Fibroblast of lung (primary cell): ENCODE results near the gene NDUFS2. TPM values are rescaled to one million over a fixed set of nuclear protein-coding genes. Genes with fewer than 3 reads are reported as not detected.

ENCODE experiments used
- DNase-seq, 2 donors: peaks; one replicate each; pipeline versions ENCODE4 v3.0.0 to v3.0.0-alpha.2; 2010; ENCODE audit warnings: low read depth in 2 of 2
- H2AFZ ChIP-seq: 2 replicates; pipeline ENCODE4 v1.5.1; 2012; ENCODE audit warnings: low read length, control low read depth, inconsistent platforms
- H3K27ac ChIP-seq: 2 replicates; pipeline ENCODE4 v1.5.1; 2011; ENCODE audit warnings: low read length, control low read depth; ENCODE audit not compliant: insufficient read depth
- H3K27me3 ChIP-seq: 2 replicates; pipeline ENCODE4 v1.5.1; 2011; ENCODE audit warnings: mild to moderate bottlenecking, low read length; ENCODE audit not compliant: control insufficient read depth, insufficient read depth
- H3K36me3 ChIP-seq: 2 replicates; pipeline ENCODE4 v1.5.1; 2011; ENCODE audit warnings: low read length; ENCODE audit not compliant: control insufficient read depth, insufficient read depth
- H3K4me1 ChIP-seq: 2 replicates; pipeline ENCODE4 v1.5.1; 2011; ENCODE audit warnings: low read length; ENCODE audit not compliant: control insufficient read depth, insufficient read depth; ENCODE audit errors: extremely low read depth
- H3K4me2 ChIP-seq: 2 replicates; pipeline ENCODE4 v1.5.1; 2011; ENCODE audit warnings: low read length, control low read depth; ENCODE audit not compliant: insufficient read depth; ENCODE audit errors: extremely low read depth
- H3K4me3 ChIP-seq, 4 experiments: fragments of 200-600 bp in 1 of 4; sonication (generic) in 1 of 4; replicated peaks in 1 of 4; 2 replicates each; pipeline ENCODE4 v1.5.1; 2011 to 2016; ENCODE audit warnings: low read length in 4 of 4, low read depth in 3 of 4, mild to moderate bottlenecking in 3 of 4, control low read depth in 2 of 4, inconsistent platforms in 1 of 4, mixed read lengths in 1 of 4; ENCODE audit not compliant: insufficient read depth in 1 of 4; ENCODE audit errors: control extremely low read depth in 1 of 4
- H3K79me2 ChIP-seq: 2 replicates; pipeline ENCODE4 v1.5.1; 2012; ENCODE audit warnings: mild to moderate bottlenecking, low read length, inconsistent platforms; ENCODE audit not compliant: control insufficient read depth, insufficient read depth
- H3K9ac ChIP-seq: 2 replicates; pipeline ENCODE4 v1.5.1; 2011; ENCODE audit warnings: mild to moderate bottlenecking, low read length, control low read depth; ENCODE audit not compliant: insufficient read depth
- H3K9me3 ChIP-seq: 2 replicates; pipeline ENCODE4 v1.5.1; 2012; ENCODE audit warnings: low read depth, low read length; ENCODE audit not compliant: control insufficient read depth, insufficient read depth
- H4K20me1 ChIP-seq: 2 replicates; pipeline ENCODE4 v1.5.1; 2011; ENCODE audit warnings: low read length; ENCODE audit not compliant: control insufficient read depth, insufficient read depth; ENCODE audit errors: extremely low read depth
- CTCF ChIP-seq, 2 donors: IDR thresholded peaks in 1 of 2; conservative IDR thresholded peaks in 1 of 2; 1 replicate in 1 of 2; 2 replicates in 1 of 2; pipeline ENCODE4 v1.5.1; 2011 to 2012; ENCODE audit warnings: low read length in 2 of 2, control low read depth in 1 of 2, inconsistent platforms in 1 of 2, low read depth in 1 of 2, mild to moderate bottlenecking in 1 of 2
- EZH2 ChIP-seq: IDR thresholded peaks from 2 replicates; pipeline ENCODE4 v1.5.1; 2012; ENCODE audit warnings: low read length, control low read depth, mild to moderate bottlenecking; ENCODE audit errors: missing control alignments
- polyA plus RNA-seq, 2 donors: library from polyadenylated mRNA; depleted of rRNA in 1 of 2; stranded (reverse) in 1 of 2; unstranded in 1 of 2; fragments of >200 nt; gene quantifications; 2 replicates each; pipeline ENCODE4 v1.2.1, GENCODE V29; 2011 to 2012; ENCODE audit warnings: missing spikeins in 1 of 2
- total RNA-seq: library from RNA; depleted of rRNA; stranded (reverse); fragments of >200 nt; gene quantifications from 2 replicates; pipeline ENCODE4 v1.2.1, GENCODE V29; 2014

Gene NDUFS2
- total and polyA plus RNA-seq, 2 donors (not counting 1 experiment from before 2014, with no cell fraction given): 135 to 194 TPM

GRCh38 chr1:161191971-161192370 is 10.2 kb upstream of the NDUFS2 start:
- H3K36me3 ChIP-seq: peaks cover 16% of the 10 kb centered on the region
- DNase-seq: no peak
- H2AFZ ChIP-seq: no peak overlapping the region
- peaks cover 9% of the 10 kb centered on the region for H3K4me1 ChIP-seq
- no peak overlapping the region for H3K27ac ChIP-seq
- H4K20me1 ChIP-seq: no peaks in the 10 kb centered on the region
- H3K9me3 ChIP-seq: no peaks in the 10 kb centered on the region
- H3K4me2 ChIP-seq: no peak overlapping the region
- H3K27me3 ChIP-seq: no peaks in the 10 kb centered on the region
- peaks cover 4% of the 10 kb centered on the region for H3K79me2 ChIP-seq
- H3K4me3 ChIP-seq: no peak overlapping the region
- H3K9ac ChIP-seq: no peak overlapping the region
- TF ChIP-seq EZH2 (no peak), CTCF (conservative IDR thresholded peaks at IDR 0.05 in 1 of 2, IDR thresholded peaks at IDR 0.05 in 1 of 2; ENCODE audit: low read depth in 1 of 2, low read length in 2 of 2) (no peak)

- TF ChIP-seq CTCF (conservative IDR thresholded peaks at IDR 0.05 in 1 of 2, IDR thresholded peaks at IDR 0.05 in 1 of 2; ENCODE audit: low read depth in 1 of 2, low read length in 2 of 2) (peak; percentile 82 to 94), EZH2 (no peak)
These were observed 9.4 kb upstream of the NDUFS2 start for GRCh38 chr1:161192476-161193465.

GRCh38 chr1:161193561-161194235 is 8.5 kb upstream of the NDUFS2 start:
- H3K4me2 ChIP-seq: no peak overlapping the region
- no peak for DNase-seq
- H3K4me3 ChIP-seq: no peak overlapping the region
- peaks cover 24% of the 10 kb centered on the region for H3K4me1 ChIP-seq
- H3K27me3 ChIP-seq: no peaks in the 10 kb centered on the region
- no peaks in the 10 kb centered on the region for H3K9me3 ChIP-seq
- H3K36me3 ChIP-seq: peaks cover 16% of the 10 kb centered on the region
- no peak overlapping the region for H3K27ac ChIP-seq
- H3K79me2 ChIP-seq: peaks cover 10% of the 10 kb centered on the region
- no peaks in the 10 kb centered on the region for H4K20me1 ChIP-seq
- H3K9ac ChIP-seq: no peak overlapping the region
- no peak overlapping the region for H2AFZ ChIP-seq
- no peak for TF ChIP-seq CTCF (conservative IDR thresholded peaks at IDR 0.05 in 1 of 2, IDR thresholded peaks at IDR 0.05 in 1 of 2; ENCODE audit: low read depth in 1 of 2, low read length in 2 of 2)
- no peak for TF ChIP-seq EZH2

More at GRCh38 chr1:161192476-161193465, 9.4 kb upstream of the NDUFS2 start:
- H3K79me2 ChIP-seq: peaks cover 7% of the 10 kb centered on the region
- no peak overlapping the region for H3K9ac ChIP-seq
- no peaks in the 10 kb centered on the region for H3K27me3 ChIP-seq
- H3K4me1 ChIP-seq: peaks cover 16% of the 10 kb centered on the region
- no peaks in the 10 kb centered on the region for H3K9me3 ChIP-seq
- H3K4me3 ChIP-seq: no peak overlapping the region
- peak; percentile 47 to 76 for DNase-seq
- H4K20me1 ChIP-seq: no peaks in the 10 kb centered on the region
- peaks cover 16% of the 10 kb centered on the region for H3K36me3 ChIP-seq
- H3K27ac ChIP-seq: no peak overlapping the region
- H2AFZ ChIP-seq: no peak overlapping the region
- no peak overlapping the region for H3K4me2 ChIP-seq
